Nephron progenitor cell (in vitro differentiated cells): ENCODE data around the gene SMPDL3B.

ENCODE experiments used
- DNase-seq: peaks from one replicate; pipeline ENCODE4 v3.0.0; 2021
- H3K27ac Mint-ChIP-seq: 2 replicates; pipeline ENCODE4 v1.8.0; 2021; ENCODE audit warnings: mild to moderate bottlenecking, moderate library complexity, mixed read lengths
- H3K27me3 Mint-ChIP-seq: 2 replicates; pipeline ENCODE4 v1.8.0; 2021; ENCODE audit warnings: mild to moderate bottlenecking, low read depth, mixed read lengths; ENCODE audit not compliant: poor library complexity
- H3K36me3 Mint-ChIP-seq: 2 replicates; pipeline ENCODE4 v1.8.0; 2021; ENCODE audit warnings: low read depth, mixed read lengths
- H3K4me1 Mint-ChIP-seq: 2 replicates; pipeline ENCODE4 v1.8.0; 2021; ENCODE audit warnings: mixed read lengths
- H3K4me3 Mint-ChIP-seq: 2 replicates; pipeline ENCODE4 v1.8.0; 2021; ENCODE audit warnings: mild to moderate bottlenecking, moderate library complexity, mixed read lengths
- H3K9me3 Mint-ChIP-seq: 2 replicates; pipeline ENCODE4 v1.8.0; 2021; ENCODE audit warnings: mild to moderate bottlenecking, moderate library complexity, mixed read lengths
- TF ChIP-seq, protein P1 (sequence below): fragments of 200-600 bp; sonication (generic); IDR thresholded peaks from 2 replicates; pipeline ENCODE4 v1.5.0; 2021; ENCODE audit warnings: antibody characterized with exemption

SMPDL3B gene

DNA sequence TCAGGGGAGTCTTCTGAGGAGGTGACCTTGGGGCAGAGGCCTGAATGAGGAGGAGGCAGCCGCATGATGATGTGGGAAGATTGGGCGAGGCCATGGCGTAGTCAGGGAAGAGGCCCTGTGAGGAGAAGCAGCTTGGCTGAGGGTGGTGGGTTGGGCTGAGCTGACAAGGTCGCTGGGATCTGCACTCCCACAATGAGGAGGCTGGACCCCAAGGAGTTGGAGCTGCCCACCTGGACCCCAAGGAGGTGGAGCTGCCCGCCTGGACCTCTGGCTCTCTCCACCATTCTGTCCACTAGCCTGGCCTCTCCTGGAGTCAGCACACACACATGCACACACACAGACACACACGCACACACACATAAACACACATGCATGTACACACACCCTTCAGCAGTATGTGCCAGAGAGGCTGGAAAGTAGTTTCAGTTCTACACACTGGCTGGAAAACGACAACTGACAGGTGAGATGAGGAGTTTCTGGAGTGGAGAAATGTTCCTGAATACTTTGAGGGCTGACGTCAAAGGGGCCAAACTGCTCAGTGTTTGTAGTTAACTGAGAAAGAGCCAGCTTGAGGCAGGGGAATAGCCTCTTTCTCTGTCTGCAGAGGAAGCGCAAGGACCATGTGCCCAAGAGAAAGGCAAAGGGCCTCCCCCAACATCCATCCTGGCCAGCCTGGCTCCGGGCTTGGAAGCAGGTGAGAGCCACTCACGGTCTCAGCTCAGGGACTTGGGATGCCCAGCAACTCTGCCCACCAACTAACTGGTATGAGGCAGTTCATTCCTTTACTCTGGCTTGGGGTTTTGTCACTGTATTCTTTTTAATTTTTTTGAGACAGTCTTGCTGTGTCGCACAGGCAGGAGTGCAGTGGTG, 7.1 kb downstream of the SMPDL3B start:
- TF ChIP-seq, protein P1, sequence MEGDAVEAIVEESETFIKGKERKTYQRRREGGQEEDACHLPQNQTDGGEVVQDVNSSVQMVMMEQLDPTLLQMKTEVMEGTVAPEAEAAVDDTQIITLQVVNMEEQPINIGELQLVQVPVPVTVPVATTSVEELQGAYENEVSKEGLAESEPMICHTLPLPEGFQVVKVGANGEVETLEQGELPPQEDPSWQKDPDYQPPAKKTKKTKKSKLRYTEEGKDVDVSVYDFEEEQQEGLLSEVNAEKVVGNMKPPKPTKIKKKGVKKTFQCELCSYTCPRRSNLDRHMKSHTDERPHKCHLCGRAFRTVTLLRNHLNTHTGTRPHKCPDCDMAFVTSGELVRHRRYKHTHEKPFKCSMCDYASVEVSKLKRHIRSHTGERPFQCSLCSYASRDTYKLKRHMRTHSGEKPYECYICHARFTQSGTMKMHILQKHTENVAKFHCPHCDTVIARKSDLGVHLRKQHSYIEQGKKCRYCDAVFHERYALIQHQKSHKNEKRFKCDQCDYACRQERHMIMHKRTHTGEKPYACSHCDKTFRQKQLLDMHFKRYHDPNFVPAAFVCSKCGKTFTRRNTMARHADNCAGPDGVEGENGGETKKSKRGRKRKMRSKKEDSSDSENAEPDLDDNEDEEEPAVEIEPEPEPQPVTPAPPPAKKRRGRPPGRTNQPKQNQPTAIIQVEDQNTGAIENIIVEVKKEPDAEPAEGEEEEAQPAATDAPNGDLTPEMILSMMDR, result no peak
- Mint-ChIP-seq H3K27ac (no peak overlapping the region), H3K4me3 (no peak overlapping the region), H3K27me3 (peaks cover 25% of the 10 kb centered on the region), H3K36me3 (no peaks in the 10 kb centered on the region), H3K9me3 (no peaks in the 10 kb centered on the region), H3K4me1 (peaks cover 22% of the 10 kb centered on the region)
- DNase-seq, result no peak

DNA sequence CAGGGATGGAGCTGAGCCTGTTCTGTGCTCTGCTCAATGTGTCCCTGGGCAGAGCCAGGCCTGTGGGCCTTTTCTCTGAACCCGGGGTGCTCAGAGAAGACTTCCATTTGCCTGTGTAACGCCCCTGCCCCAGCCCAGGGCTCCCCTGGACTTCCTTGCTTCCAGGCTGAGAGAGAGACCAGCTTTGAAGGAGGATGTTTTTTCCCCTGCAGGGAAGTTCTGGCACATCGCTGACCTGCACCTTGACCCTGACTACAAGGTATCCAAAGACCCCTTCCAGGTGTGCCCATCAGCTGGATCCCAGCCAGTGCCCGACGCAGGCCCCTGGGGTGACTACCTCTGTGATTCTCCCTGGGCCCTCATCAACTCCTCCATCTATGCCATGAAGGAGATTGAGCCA, 10.2 kb downstream of the SMPDL3B start:
- peaks cover 44% of the 10 kb centered on the region for H3K4me1 Mint-ChIP-seq
- no peak for DNase-seq
- peak overlapping the region; percentile 45 for H3K27ac Mint-ChIP-seq
- TF ChIP-seq, protein P1, result no peak
- H3K9me3 Mint-ChIP-seq, result no peaks in the 10 kb centered on the region
- H3K27me3 Mint-ChIP-seq, result peaks cover 5% of the 10 kb centered on the region
- no peak overlapping the region for H3K4me3 Mint-ChIP-seq
- H3K36me3 Mint-ChIP-seq, result no peaks in the 10 kb centered on the region

DNA sequence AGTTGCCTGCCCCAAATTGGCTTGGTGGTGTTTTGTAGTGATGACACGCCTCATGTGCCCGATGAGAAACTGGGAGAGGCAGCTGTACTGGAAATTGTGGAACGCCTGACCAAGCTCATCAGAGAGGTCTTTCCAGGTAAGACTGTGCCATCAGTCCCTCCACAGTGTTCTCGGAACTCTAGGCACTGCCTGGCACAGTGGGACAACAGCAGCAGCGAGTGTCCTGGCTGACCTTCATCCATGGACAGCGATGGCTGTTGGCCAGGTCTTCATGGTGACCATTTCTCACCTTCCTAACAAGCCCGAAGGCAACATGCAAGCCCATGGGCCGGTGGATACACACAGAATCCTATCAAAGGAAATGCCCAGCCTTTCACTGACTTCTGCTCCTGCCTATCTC, 14.2 kb downstream of the SMPDL3B start:
- H3K36me3 Mint-ChIP-seq, result no peaks in the 10 kb centered on the region
- peaks cover 9% of the 10 kb centered on the region for H3K27me3 Mint-ChIP-seq
- H3K4me3 Mint-ChIP-seq, result no peak overlapping the region
- peaks cover 51% of the 10 kb centered on the region for H3K4me1 Mint-ChIP-seq
- TF ChIP-seq, protein P1, result no peak
- H3K27ac Mint-ChIP-seq, result peak overlapping the region; percentile 83
- no peaks in the 10 kb centered on the region for H3K9me3 Mint-ChIP-seq
- no peak for DNase-seq

DNA sequence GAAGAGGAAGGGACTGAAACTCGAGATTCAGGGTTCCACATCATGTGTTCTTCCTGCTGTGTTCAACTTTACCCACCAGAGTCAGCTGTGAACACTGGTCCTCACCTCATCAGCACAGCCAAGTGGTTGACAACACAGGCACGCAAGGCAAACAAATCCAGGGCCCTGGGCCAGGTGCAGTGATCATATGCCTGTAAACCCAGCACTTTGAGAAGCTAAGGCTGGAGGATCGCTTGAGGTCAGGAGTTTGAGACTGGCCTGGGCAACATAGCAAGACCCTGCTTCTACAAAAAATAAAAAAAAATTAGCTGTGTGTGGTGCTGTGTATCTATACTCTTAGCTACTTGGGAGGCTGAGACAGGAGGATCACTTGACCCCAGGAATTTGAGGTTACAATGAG, 16.6 kb downstream of the SMPDL3B start:
- TF ChIP-seq, protein P1, result no peak
- Mint-ChIP-seq H3K27ac (no peak overlapping the region), H3K4me3 (no peak overlapping the region), H3K27me3 (peaks cover 9% of the 10 kb centered on the region), H3K4me1 (peaks cover 43% of the 10 kb centered on the region), H3K36me3 (no peaks in the 10 kb centered on the region), H3K9me3 (no peaks in the 10 kb centered on the region)
- no peak for DNase-seq

DNA sequence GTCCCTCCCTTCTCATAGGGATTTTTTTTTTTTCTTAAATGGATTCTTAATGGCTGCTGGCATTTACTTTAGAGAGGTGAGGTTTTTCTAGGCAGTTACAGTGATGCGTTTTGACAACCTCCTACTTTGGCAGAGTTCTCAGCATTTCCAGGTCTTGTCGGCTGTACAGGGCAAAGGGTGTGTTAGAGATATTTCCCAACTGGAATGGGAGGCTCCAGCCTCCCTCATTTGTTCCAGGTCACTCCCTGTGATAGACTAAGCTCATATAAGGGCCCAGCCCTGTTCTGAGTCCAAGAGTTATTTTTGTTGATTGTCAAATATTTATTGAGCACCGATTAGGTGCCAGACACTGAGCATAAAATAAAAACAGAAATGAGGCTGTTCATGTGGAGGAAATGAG, 17.3 kb downstream of the SMPDL3B start:
- Mint-ChIP-seq H3K27me3 (peaks cover 10% of the 10 kb centered on the region), H3K36me3 (no peaks in the 10 kb centered on the region), H3K4me1 (peaks cover 38% of the 10 kb centered on the region), H3K9me3 (no peaks in the 10 kb centered on the region), H3K27ac (no peak overlapping the region), H3K4me3 (no peak overlapping the region)
- TF ChIP-seq, protein P1, result no peak
- DNase-seq, result no peak

DNA sequence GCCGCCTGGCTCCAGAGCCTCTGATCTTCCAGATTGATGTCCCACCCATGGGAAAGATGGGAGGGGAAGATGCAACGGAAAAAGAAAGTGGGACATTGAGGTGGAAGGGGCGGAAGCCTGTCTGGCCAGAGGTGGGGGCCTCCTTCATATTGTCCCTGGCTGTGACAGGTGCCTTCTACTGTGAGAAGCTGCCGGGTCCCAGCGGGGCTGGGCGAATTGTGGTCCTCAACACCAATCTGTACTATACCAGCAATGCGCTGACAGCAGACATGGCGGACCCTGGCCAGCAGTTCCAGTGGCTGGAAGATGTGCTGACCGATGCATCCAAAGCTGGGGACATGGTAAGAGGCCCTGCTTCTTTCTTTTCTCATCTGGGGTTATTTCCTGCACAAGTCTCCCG, 19.4 kb downstream of the SMPDL3B start:
- Mint-ChIP-seq H3K9me3 (no peaks in the 10 kb centered on the region), H3K27ac (no peak overlapping the region), H3K4me3 (no peak overlapping the region), H3K36me3 (no peaks in the 10 kb centered on the region), H3K27me3 (peaks cover 12% of the 10 kb centered on the region), H3K4me1 (peaks cover 31% of the 10 kb centered on the region)
- DNase-seq, result no peak
- TF ChIP-seq, protein P1, result no peak
